GM21786 (cell line): Measurements from ENCODE around the gene IGHMBP2.
"Not testable (repeated sequence)": the region's sequence is repeated elsewhere in the genome, so short reads cannot be mapped to it uniquely, and the experiment has no call there.

Experiments used
- ATAC-seq: cut with Tn5 transposase; IDR thresholded peaks from one replicate; pipeline ENCODE4 v1.9.1; 2021; ENCODE audit not compliant: unreplicated experiment

IGHMBP2 gene

DNA sequence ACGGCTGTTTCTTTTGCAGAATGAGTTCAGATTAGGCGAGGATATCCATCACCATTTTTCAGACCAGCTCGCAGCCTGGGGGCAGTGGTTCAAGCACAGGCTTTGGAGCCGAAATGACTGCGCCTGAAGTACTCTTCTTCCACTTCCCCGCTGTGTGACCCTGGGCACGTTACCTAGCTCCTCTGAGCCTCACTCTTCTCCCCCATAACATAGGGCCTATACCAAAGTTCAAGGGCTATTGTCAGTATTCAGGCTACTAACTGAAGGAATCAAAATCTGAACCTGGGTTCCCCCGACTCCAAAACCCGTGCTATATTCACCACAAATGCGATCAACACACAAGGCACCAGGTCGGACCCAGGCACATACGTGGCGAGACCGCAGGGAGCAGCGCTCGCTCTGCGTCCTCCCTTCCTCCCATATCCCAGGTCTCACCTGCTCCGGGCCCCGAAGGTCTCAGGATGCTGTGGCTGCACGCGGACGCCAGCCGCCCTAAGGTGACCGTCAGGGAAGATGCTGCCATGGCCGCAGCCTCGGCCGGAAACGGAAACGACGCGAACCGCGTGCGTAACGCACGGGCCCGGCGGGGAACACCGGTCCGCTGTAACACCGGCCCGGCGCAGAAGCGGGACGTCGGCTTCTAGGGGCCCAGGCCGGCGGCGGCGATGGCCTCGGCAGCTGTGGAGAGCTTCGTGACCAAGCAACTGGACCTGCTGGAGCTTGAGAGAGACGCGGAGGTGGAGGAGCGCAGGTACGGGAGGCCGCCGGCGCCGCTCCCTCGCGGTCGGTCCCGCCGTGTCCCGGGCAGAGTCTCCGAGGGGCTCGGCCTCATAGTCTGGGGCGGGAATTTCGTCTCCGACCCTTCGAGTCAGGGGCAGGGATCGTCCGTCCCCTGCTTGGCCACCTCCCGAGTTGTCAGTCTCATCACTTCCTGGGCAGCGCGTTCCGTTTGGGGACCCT, at the start of gene IGHMBP2, which contains the start of gene MRPL21:
IGHMBP2 (plus strand) TSS at position 604 of the 960 bp plus-strand sequence; CDS start at position 666, 62 bp downstream.
MRPL21 (minus strand) TSS at position 545 of the 960 bp plus-strand sequence; CDS start at position 523, 22 bp downstream.
- peak; percentile 68 for ATAC-seq

- no peak for ATAC-seq
Observed at GRCh38 chr11:68854273-68854958, 49.3 kb upstream of the IGHMBP2 start.

DNA sequence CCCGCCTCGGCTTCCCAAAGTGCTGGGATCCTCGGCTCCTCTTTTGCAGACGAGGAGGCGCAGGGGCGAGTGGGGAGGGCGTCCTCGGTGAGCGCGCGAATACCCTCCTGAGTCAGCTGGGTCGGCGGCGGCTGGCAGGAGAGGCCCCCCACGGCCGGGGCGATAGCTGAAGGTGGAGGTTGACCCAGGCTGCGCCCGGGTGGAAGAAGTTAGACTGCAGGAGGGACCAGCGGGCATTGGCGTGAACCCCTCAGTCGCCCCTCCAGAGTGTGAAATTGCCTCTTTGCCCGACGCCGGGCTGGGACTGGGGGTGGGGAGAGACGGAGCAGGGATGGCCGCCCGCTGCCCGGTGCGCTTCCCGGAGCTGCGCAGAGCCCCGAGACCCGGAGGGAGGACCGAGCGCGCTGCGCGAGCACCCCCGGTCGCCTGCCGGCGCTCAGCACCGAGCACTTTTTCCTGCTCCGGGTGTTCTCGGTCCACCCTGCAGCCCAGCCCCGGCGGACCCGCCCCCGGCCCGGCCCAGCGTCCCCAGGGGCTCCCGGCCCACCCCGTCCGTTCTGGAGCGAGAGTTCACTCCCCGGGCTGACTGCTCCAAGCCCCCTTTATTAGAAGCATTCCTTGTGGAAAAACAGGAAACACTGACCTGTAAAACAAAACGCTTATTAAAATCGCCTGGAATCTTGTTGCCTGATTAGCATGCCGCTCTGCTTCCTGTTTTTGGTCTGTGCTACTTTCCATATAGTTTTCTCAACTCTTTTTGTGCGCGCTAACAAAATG, 48.3 kb upstream of the IGHMBP2 start:
- no peak for ATAC-seq

DNA sequence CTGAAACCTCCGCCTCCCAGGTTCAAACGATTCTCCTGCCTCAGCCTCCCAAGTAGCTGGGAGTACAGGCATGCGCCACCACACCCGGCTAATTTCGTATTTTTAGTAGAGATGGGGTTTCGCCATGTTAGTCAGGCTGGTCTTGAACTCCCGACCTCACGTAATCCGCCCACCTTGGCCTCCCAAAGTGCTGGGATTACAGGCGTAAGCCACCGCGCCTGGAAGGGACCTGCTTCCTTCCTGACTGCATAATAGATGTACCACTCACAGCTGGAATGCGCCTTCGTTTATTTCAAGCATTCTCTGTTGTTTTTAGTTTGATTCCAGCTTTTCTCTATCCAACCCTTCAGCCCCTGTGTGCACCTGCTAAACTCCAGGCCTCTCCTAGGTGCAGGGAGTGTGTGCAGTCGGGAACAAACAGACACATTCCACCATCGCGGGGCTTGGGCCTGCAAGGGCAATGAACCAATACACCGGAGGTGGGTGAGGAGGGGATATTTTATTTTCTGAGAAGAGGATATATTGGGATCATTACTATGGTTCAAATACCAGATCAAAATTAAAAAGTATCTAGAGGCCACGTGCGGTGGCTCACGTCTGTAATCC, 47.2 kb upstream of the IGHMBP2 start:
- ATAC-seq = not testable (repeated sequence)

DNA sequence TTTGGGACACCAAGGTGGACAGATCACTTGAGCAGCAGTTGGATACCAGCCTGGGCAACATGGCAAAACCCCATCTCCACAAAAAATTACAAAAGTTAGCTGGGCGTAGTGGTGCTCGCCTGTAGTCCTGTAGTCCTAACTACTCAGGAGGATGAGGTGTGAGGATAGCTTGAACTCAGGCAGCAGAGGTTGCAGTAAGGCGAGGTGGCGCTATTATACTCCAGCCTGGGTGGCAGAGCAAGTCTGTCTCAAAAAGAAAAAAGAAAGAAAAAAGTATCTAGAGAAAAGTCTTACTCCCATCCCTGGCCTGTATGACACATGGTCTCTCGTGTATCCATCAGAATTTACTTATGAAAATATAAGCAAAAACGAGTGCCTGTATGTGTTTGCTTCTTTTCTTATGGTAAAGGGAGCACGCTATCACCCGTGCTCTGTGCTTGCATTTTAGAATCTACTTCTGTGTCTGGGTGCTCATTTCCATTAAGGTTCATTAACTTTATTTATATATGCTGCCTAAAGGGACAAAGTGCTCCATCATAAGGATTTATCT, 46.6 kb upstream of the IGHMBP2 start:
- no peak for ATAC-seq

GRCh38 chr11:68859123-68859522, 44.6 kb upstream of the IGHMBP2 start:
- no peak for ATAC-seq

- no peak for ATAC-seq
Observed at GRCh38 chr11:68862421-68862820, 41.3 kb upstream of the IGHMBP2 start.

- ATAC-seq = no peak
Observed at GRCh38 chr11:68863553-68864265, 40.0 kb upstream of the IGHMBP2 start.

DNA sequence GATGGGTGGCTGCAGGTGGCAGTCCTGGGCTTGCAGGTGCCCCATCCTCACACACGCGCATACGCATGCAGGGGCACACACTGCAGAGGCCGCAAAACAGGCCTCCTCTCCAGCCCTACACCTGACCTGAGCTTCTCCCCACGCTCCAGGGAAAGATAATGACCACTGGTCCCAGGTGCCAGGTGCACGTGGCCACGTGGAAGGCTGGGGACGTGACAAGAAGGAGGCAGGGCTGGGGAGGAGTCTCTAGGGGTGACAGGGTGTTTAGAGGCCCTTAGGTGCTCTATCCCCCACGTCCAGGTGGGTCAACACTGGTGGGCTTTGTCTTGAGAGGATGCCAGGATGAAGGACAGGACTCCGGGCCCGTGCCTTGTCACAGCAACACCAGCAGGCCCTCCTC, 38.5 kb upstream of the IGHMBP2 start:
- no peak for ATAC-seq

DNA sequence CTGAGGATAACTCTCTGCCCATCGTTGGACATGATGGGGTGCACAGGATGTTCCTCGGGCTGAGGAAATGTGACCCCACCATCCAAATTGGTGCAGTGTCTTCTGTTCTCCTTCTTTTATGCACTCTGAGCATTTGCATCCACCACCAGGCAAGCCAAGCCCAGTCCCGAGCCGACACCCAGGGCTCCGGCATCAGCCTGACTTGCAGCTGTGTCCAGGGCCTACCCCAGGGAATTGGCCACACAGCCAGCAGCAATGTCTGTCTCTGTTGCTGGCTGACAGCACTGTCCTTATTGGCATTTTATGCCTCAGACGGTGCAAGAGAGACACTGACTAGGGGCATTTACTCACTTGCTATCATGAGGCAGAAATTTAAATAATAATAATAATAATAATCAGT, 36.6 kb upstream of the IGHMBP2 start:
- no peak for ATAC-seq

DNA sequence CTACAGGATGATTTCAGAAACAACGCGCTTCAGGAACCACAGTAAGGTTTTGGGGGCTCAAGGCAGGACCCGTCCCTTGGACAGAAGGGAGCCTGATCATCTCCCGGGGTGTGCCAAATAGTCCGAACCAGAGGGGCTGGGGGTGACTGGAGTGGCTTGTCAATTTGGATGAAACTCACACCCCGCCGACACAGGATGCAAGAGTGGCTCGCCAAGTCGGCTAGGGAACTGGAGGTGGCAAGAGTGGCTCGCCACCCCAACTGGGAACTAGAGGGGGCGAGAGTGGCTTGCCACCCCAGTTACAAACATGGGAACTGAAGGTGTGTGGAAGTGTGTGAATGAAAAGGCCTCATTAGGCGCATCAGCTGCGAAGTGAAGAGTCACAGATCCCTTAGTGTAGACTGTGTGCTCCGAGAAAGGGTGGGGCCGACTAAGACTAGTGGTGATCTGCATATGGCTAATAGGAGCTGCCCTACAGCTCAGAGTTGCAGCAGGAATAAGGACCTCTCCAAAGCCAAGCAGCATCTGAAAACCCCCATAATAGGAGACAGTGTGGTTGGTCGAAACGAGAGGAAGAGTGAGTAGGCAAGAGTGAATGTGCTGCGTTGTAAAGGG, 35.4 kb upstream of the IGHMBP2 start:
- no peak for ATAC-seq

DNA sequence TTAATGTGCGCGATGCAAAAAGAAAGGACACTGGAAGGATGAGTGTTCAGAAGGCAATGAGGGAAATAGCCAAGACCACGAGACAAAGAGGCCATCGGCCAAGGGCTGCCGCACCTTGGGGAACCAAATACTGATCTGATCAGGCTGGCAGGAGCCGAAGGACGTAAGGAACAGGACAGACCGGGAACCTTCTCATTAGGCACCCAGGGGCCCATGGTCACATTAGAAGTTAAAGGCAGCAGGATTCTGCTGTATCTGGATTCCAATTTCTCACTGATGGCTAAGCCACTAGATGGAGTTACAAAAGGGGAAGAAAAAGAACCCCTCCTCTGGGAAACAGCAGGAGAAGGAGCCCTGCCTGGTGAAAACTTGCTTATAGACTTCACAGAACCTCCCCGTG, 33.2 kb upstream of the IGHMBP2 start:
- no peak for ATAC-seq

DNA sequence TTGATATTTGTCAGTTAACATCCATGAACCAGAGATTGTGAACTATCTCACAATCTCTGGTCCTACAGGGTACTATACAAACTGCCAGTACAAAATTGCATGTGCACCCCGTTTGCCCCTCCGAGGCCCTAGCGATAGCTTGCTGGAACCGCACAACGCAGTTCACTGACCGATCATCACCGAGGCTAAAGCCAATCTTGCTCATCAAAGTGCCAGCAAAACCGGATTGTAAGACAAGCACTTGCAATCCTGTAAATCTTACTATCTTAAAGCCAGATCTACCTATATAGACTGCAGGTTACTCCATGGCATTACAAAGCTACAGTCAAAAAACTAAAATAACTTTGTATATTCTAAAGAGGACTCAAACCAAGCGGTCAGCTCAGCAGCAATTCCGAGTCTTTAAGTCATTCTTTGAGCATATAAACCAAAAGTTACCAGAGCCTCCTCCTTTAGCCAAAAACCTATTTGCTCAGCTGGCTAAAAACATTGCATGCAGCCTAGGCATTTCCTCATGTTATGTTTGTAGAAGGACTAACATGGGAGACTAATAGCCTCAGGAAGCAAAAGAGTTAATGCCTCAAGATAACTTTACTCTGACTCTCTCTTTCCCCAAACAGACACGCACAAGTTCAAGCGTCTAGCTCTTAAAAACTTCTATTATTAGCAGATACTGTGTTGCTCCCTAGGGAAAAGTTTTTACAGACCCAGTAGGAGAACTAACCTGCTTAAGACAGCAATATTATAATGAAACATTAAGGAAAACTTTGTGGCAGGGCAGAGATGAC, 31.3 kb upstream of the IGHMBP2 start:
- ATAC-seq = no peak

DNA sequence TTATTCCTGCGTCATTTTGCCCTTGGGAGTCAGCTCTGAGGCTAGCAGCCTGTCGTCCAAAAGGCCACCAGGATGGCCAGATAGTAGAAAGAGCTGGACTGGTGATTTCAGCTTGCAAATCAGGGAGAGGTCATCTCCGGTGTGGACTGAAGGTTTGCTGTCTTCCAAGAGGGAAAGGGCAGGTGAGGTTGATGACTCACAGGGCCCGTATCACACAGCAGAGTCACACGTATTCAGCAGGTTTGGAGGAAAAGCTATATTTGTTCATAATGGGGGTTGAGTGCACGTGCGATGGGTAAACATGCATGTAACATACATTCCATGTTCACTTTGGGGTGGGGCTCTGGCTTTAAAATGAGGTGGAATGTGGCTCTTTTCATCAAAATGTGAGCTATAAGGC, 25.7 kb upstream of the IGHMBP2 start:
- ATAC-seq = no peak

DNA sequence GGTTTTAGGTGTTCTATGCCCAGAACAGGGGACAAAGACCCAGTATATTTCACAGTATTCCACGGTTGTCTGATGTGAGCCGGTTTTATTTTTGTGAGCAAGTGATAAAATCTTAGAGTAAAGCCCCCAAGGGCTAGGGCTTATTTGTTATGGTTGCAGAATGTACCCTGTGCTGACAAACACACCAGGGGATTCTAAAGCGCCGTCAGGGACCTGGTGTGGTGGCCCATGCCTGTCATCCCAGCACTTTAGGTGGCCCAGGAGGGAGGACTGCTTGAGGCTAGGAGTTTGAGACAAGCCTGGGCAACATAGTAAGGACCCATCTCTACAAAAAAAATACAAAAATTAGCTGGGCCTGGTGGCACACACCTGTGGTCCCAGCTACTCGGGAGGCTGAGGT, 22.8 kb upstream of the IGHMBP2 start:
- ATAC-seq = no peak

DNA sequence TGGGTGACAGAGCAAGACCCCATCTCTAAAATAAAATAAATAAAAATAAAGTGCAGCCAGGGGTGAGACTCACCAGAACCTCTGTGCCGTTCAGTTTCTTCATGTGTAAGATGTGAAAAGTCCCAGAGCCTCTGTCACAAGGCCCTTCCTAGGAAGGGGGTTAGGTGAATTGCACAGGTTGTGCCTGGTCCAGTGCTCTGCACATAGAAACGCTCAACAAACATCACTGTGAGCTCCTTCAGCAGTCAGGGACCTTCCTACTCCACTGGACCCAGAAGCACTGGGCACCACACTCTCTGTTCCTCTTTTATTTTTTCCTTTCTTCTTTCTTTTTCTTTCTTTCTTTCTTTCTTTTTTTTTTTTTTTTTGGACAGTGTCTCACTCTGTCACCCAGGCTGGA, 22.4 kb upstream of the IGHMBP2 start:
- no peak for ATAC-seq

DNA sequence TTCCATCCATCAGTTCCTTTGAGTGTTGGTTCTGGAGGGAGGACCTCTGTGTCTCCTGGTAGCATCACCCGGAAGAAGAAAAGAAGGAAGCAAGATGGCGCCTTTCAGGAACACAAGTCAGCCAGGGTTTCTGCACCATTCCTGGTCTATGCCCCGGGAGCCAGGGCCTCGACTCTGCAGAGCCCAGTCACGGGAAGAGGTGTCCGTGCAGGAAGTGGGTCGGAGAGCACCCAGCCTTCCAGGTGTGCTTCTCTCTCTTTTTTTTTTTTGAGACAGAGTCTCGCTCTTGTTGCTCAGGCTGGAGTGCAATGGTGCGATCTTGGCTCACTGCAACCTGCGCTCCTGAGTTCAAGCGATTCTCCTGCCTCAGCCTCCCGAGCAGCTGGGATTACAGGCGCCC, 21.3 kb upstream of the IGHMBP2 start:
- no peak for ATAC-seq

GRCh38 chr11:68884827-68885226, 18.9 kb upstream of the IGHMBP2 start:
- not testable (repeated sequence) for ATAC-seq
